CD4-positive, alpha-beta T cell (primary cell): ENCODE data around the gene TPO. TPM values are rescaled to one million over a fixed set of nuclear protein-coding genes. Genes with fewer than 3 reads are reported as not detected.

Experiments used
- ATAC-seq: fragments of 200-7000 bp; cut with Tn5 transposase; one replicate; pipeline ENCODE4 v1.10.0; 2022; ENCODE audit warnings: mild to moderate bottlenecking; ENCODE audit not compliant: poor library complexity
- CTCF ChIA-PET: fragments of 350-600 bp; sonication (Branson Sonifier 250); formaldehyde crosslinking; loops from one replicate; lab custom pipeline; 2021; ENCODE audit warnings: antibody characterized with exemption, inconsistent platforms; lab: Charles Lee
- POLR2A ChIA-PET: fragments of 350-600 bp; sonication (Branson Sonifier 250); formaldehyde crosslinking; loops from one replicate; lab custom pipeline; 2021; ENCODE audit warnings: antibody characterized with exemption, inconsistent platforms; lab: Charles Lee
- DNase-seq, 14 experiments: peaks; one replicate each; pipeline ENCODE4 v3.0.0-alpha.2; 2013 to 2020; ENCODE audit warnings: mixed read lengths in 2 of 14
- H3K27ac ChIP-seq, 2 donors: one replicate each; pipeline versions ENCODE4 v1.5.1 to v1.7.0; 2013; ENCODE audit warnings: low read length in 2 of 2, low read depth in 1 of 2, mild to moderate bottlenecking in 1 of 2
- H3K27me3 ChIP-seq, 2 experiments: 1 replicate in 1 of 2; 2 replicates in 1 of 2; pipeline versions ENCODE4 v1.6.1 to v1.7.0; 2013; ENCODE audit warnings: low read length in 2 of 2, control low read depth in 1 of 2, mild to moderate bottlenecking in 1 of 2, moderate library complexity in 1 of 2; ENCODE audit not compliant: insufficient read depth in 2 of 2, control insufficient read depth in 1 of 2
- H3K36me3 ChIP-seq: one replicate; pipeline ENCODE4 v1.6.1; 2013; ENCODE audit warnings: low read length, control low read depth; ENCODE audit not compliant: insufficient read depth
- H3K4me1 ChIP-seq: one replicate; pipeline ENCODE4 v1.6.1; 2013; ENCODE audit warnings: low read length, control low read depth; ENCODE audit not compliant: insufficient read depth
- H3K4me3 ChIP-seq: one replicate; pipeline ENCODE4 v1.5.1; 2013; ENCODE audit warnings: mild to moderate bottlenecking, low read length, moderate library complexity
- H3K9me3 ChIP-seq, 2 experiments: 1 replicate in 1 of 2; 2 replicates in 1 of 2; pipeline versions ENCODE4 v1.6.1 to v1.7.0; 2013; ENCODE audit warnings: low read length in 2 of 2, mild to moderate bottlenecking in 2 of 2, control low read depth in 1 of 2, moderate library complexity in 1 of 2; ENCODE audit not compliant: control insufficient read depth in 1 of 2, insufficient read depth in 1 of 2
- H3K27ac Mint-ChIP-seq: one replicate; pipeline ENCODE4 v1.8.0; 2020; ENCODE audit warnings: mixed read lengths
- H3K27me3 Mint-ChIP-seq: one replicate; pipeline ENCODE4 v1.8.0; 2021; ENCODE audit warnings: mixed read lengths
- H3K36me3 Mint-ChIP-seq: one replicate; pipeline ENCODE4 v1.8.0; 2021; ENCODE audit warnings: low read depth, mixed read lengths
- H3K4me1 Mint-ChIP-seq: one replicate; pipeline ENCODE4 v1.8.0; 2021; ENCODE audit warnings: low read depth, mixed read lengths
- H3K4me3 Mint-ChIP-seq: one replicate; pipeline ENCODE4 v1.8.0; 2020; ENCODE audit warnings: mild to moderate bottlenecking, mixed read lengths
- H3K9me3 Mint-ChIP-seq: one replicate; pipeline ENCODE4 v1.8.0; 2020; ENCODE audit warnings: mixed read lengths
- intact Hi-C, 2 experiments: fragments of 100-400 bp; cut with DNase I in 1 of 2; cut with micrococcal nuclease in 1 of 2; formaldehyde crosslinking; loops; one replicate each; pipeline versions ENCODE4 v1.15.1 to v1.9.0; 2023 to 2025; cut with DNase I, micrococcal nuclease
- total RNA-seq, 174 experiments: library from RNA in 2 of 174; stranded (reverse) in 2 of 174; gene quantifications; one replicate each; pipeline ENCODE4 v1.2.3 and lab custom pipeline; 2021 to 2026
- TF ChIP-seq, protein P1 (sequence below): fragments of 200-600 bp; IDR thresholded peaks from one replicate; pipeline ENCODE4 v1.8.0; 2022; ENCODE audit warnings: antibody characterized with exemption, mild to moderate bottlenecking

Gene TPO
- total RNA-seq, 2 experiments from 2014 or later = 0.27 TPM; not detected in 1

DNA sequence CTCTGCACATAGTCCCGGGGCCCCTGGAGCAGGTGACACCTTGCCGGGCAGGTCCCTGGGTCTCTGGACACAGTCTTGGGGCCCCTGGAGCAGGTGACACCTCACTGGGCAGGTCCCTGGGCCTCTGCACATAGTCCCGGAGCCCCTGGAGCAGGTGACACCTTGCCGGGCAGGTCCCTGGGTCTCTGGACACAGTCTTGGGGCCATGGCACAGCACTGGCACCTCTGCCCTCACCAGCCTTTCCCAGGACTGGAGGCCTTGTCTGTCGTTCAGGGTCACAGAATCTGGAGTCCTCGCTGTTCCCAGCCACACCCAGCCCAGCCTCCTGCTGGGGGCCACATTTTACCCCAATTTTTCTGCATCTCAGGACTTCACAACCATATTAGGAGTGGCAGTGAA lies 2.2 kb downstream of the TPO start:
- ChIA-PET POLR2A (no interaction called here), CTCF (no interaction called here)
- no peak overlapping the region for H3K27ac ChIP-seq
- H3K4me1 ChIP-seq = no peaks in the 10 kb centered on the region
- H3K36me3 ChIP-seq = no peaks in the 10 kb centered on the region
- no peaks in the 10 kb centered on the region for H3K9me3 Mint-ChIP-seq
- no peaks in the 10 kb centered on the region for H3K4me1 Mint-ChIP-seq
- H3K27me3 ChIP-seq = no peaks in the 10 kb centered on the region
- DNase-seq = no peak
- H3K4me3 Mint-ChIP-seq = no peak overlapping the region
- H3K36me3 Mint-ChIP-seq = no peaks in the 10 kb centered on the region
- H3K27ac Mint-ChIP-seq = no peak overlapping the region
- ATAC-seq = no peak
- no peak overlapping the region for H3K4me3 ChIP-seq
- TF ChIP-seq, protein P1, sequence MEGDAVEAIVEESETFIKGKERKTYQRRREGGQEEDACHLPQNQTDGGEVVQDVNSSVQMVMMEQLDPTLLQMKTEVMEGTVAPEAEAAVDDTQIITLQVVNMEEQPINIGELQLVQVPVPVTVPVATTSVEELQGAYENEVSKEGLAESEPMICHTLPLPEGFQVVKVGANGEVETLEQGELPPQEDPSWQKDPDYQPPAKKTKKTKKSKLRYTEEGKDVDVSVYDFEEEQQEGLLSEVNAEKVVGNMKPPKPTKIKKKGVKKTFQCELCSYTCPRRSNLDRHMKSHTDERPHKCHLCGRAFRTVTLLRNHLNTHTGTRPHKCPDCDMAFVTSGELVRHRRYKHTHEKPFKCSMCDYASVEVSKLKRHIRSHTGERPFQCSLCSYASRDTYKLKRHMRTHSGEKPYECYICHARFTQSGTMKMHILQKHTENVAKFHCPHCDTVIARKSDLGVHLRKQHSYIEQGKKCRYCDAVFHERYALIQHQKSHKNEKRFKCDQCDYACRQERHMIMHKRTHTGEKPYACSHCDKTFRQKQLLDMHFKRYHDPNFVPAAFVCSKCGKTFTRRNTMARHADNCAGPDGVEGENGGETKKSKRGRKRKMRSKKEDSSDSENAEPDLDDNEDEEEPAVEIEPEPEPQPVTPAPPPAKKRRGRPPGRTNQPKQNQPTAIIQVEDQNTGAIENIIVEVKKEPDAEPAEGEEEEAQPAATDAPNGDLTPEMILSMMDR = no peak
- no peaks in the 10 kb centered on the region for H3K27me3 Mint-ChIP-seq
- no peaks in the 10 kb centered on the region for H3K9me3 ChIP-seq
- intact Hi-C loops = no loop called here

DNA sequence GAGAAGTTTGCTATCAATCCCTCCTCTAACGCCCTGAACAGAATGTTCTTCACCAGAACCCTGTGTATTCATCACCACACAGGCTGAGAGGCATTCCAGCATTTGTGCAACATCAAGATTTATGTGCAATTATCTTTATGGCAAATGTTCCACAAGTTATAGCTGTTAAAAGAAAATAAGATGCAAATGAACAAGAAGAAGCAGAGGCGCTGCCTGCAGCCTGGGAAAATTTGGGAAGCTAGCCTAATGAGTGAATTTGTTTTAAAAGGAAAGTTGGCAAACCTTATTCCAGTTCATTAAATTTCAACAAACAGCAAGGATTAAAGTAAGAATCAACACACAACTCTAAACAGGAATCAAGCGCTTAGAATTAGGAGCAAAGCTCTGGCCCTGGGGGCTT lies 5.3 kb downstream of the TPO start:
- ATAC-seq = no peak
- Mint-ChIP-seq H3K27ac (no peak overlapping the region), H3K27me3 (no peaks in the 10 kb centered on the region), H3K36me3 (no peaks in the 10 kb centered on the region), H3K9me3 (no peaks in the 10 kb centered on the region), H3K4me3 (no peak overlapping the region), H3K4me1 (no peaks in the 10 kb centered on the region)
- no peak overlapping the region for H3K4me3 ChIP-seq
- no peaks in the 10 kb centered on the region for H3K27me3 ChIP-seq
- DNase-seq = no peak
- H3K4me1 ChIP-seq = no peaks in the 10 kb centered on the region
- H3K27ac ChIP-seq = no peak overlapping the region
- ChIA-PET POLR2A (no interaction called here), CTCF (no interaction called here)
- H3K36me3 ChIP-seq = no peaks in the 10 kb centered on the region
- TF ChIP-seq, protein P1 = no peak
- no peaks in the 10 kb centered on the region for H3K9me3 ChIP-seq
- intact Hi-C loops = no loop called here

DNA sequence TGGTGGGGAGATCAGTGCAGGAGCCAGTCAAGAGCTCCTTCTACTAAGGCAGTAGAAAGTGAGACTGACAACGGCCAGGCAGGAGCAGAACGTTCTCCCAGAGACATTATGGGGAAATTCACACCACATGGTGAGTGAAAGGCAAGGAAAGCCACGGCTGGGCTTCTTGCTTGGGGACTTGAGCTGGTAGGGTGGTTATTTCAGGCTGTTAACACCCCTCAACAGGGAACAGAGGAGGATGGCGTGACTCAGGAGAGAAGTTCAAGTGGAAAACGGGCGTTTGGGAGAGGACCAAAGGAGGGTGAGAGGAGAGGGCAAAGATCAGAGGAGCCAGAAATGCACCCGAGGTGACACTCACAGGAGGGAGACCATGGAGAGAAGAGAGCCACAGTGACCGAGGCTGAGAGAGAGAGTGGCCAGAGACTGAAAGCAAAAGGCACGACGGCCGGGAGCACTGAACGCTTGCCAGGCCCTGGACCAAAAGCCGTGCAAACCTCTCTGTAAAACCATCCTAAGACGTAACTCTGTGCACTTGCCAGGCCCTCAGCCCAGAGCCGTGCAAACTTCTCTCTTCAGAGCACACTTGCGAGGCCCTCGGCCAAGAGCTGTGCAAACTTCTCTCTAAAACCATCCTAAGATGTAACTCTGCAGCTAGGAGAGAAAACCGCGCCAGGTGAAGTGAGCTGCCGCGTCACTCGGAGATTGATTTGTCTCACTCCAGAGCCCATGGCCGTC lies 7.7 kb downstream of the TPO start:
- H3K27ac Mint-ChIP-seq = no peak overlapping the region
- peaks cover 8% of the 10 kb centered on the region for H3K27me3 Mint-ChIP-seq
- intact Hi-C loops = no loop called here
- H3K4me1 Mint-ChIP-seq = no peaks in the 10 kb centered on the region
- CTCF ChIA-PET = no interaction called here
- POLR2A ChIA-PET = no interaction called here
- H3K4me1 ChIP-seq = no peaks in the 10 kb centered on the region
- H3K36me3 Mint-ChIP-seq = no peaks in the 10 kb centered on the region
- no peak for DNase-seq
- no peaks in the 10 kb centered on the region for H3K36me3 ChIP-seq
- ATAC-seq = no peak
- TF ChIP-seq, protein P1 = no peak
- no peak overlapping the region for H3K27ac ChIP-seq
- no peak overlapping the region for H3K4me3 Mint-ChIP-seq
- no peaks in the 10 kb centered on the region for H3K9me3 ChIP-seq
- H3K9me3 Mint-ChIP-seq = no peaks in the 10 kb centered on the region
- no peak overlapping the region for H3K4me3 ChIP-seq
- H3K27me3 ChIP-seq = no peaks in the 10 kb centered on the region
